HEK293 (cell line): Measurements from ENCODE around the gene ILKAP.

ENCODE experiments used
- CTCF ChIA-PET: fragments of 350-600 bp; formaldehyde crosslinking; extraction: SDS; loops from one replicate; lab custom pipeline; 2021; ENCODE audit warnings: antibody characterized with exemption; lab: Yijun Ruan, JAX
- POLR2A ChIA-PET: fragments of 300-600 bp; formaldehyde crosslinking; extraction: SDS; loops from one replicate; lab custom pipeline; 2020; ENCODE audit warnings: antibody characterized with exemption, inconsistent platforms; lab: Yijun Ruan, JAX
- H3K27ac ChIP-seq: fragments of 200-500 bp; sonication (Bioruptor generic); 2 replicates; pipeline ENCODE4 v1.5.1; 2014; ENCODE audit warnings: low read depth, low read length, control low read depth, inconsistent platforms; ENCODE audit errors: extremely low read depth
- H3K36me3 ChIP-seq, 2 experiments: fragments of 200-500 bp in 1 of 2; sonication (Bioruptor generic) in 1 of 2; 1 replicate in 1 of 2; 2 replicates in 1 of 2; pipeline ENCODE4 v1.5.1; 2014 to 2017; ENCODE audit warnings: inconsistent platforms in 2 of 2, low read length in 2 of 2; ENCODE audit not compliant: control insufficient read depth in 2 of 2, insufficient read depth in 1 of 2
- H3K4me1 ChIP-seq: fragments of 200-500 bp; sonication (Bioruptor generic); 2 replicates; pipeline ENCODE4 v1.5.1; 2014; ENCODE audit warnings: mild to moderate bottlenecking, low read length, inconsistent platforms; ENCODE audit not compliant: control insufficient read depth, insufficient read depth
- H3K4me3 ChIP-seq: 2 replicates; pipeline ENCODE4 v1.5.1; 2011; ENCODE audit warnings: low read depth, mild to moderate bottlenecking, control low read depth, low read length, moderate library complexity
- H3K9me3 ChIP-seq: fragments of 200-500 bp; sonication (Bioruptor generic); 2 replicates; pipeline ENCODE4 v1.5.1; 2014; ENCODE audit warnings: low read depth, low read length, inconsistent platforms; ENCODE audit not compliant: control insufficient read depth, insufficient read depth
- FEZF1 ChIP-seq: fragments of 450-650 bp; formaldehyde crosslinking; IDR thresholded peaks from 2 replicates; pipeline ENCODE4 v1.5.1; 2016; ENCODE audit warnings: missing biosample characterization, missing genetic modification characterization
- GFI1B ChIP-seq: fragments of 450-650 bp; formaldehyde crosslinking; IDR thresholded peaks from 2 replicates; pipeline ENCODE4 v1.5.1; 2016; ENCODE audit warnings: missing biosample characterization, missing genetic modification characterization
- GLI2 ChIP-seq: fragments of 450-650 bp; formaldehyde crosslinking; IDR thresholded peaks from 2 replicates; pipeline ENCODE4; 2017; ENCODE audit warnings: missing biosample characterization, missing genetic modification characterization, low read depth, borderline replicate concordance
- IKZF3 ChIP-seq: fragments of 450-650 bp; IDR thresholded peaks from 2 replicates; pipeline ENCODE4 v1.5.0; 2018; ENCODE audit warnings: missing biosample characterization, mild to moderate bottlenecking, missing genetic modification characterization, moderate library complexity
- KLF1 ChIP-seq: fragments of 450-650 bp; formaldehyde crosslinking; IDR thresholded peaks from 2 replicates; pipeline ENCODE4 v1.5.1; 2016; ENCODE audit warnings: missing biosample characterization, missing genetic modification characterization
- KLF9 ChIP-seq: fragments of 450-650 bp; formaldehyde crosslinking; IDR thresholded peaks from 2 replicates; pipeline ENCODE4 v1.5.1; 2016; ENCODE audit warnings: missing biosample characterization, missing genetic modification characterization, low read depth
- OVOL3 ChIP-seq: fragments of 450-650 bp; formaldehyde crosslinking; IDR thresholded peaks from 2 replicates; pipeline ENCODE4 v1.5.1; 2016; ENCODE audit warnings: missing biosample characterization, missing genetic modification characterization
- PRDM10 ChIP-seq: fragments of 450-650 bp; formaldehyde crosslinking; IDR thresholded peaks from 2 replicates; pipeline ENCODE4 v1.5.1; 2016; ENCODE audit warnings: missing biosample characterization, missing genetic modification characterization
- REPIN1 ChIP-seq: fragments of 450-650 bp; formaldehyde crosslinking; IDR thresholded peaks from 2 replicates; pipeline ENCODE4 v1.5.1; 2017; ENCODE audit warnings: missing biosample characterization, missing genetic modification characterization, low read depth
- SP2 ChIP-seq: fragments of 450-650 bp; formaldehyde crosslinking; IDR thresholded peaks from 2 replicates; pipeline ENCODE4 v1.5.1; 2016; ENCODE audit warnings: missing biosample characterization, missing genetic modification characterization
- SP3 ChIP-seq: fragments of 450-650 bp; formaldehyde crosslinking; IDR thresholded peaks from 2 replicates; pipeline ENCODE4 v1.5.1; 2016; ENCODE audit warnings: missing biosample characterization, missing genetic modification characterization
- TRIM28 ChIP-seq: IDR thresholded peaks from 2 replicates; pipeline ENCODE4 v1.6.1; 2011; ENCODE audit warnings: low read length, control low read depth, borderline replicate concordance
- ZBTB1 ChIP-seq: fragments of 450-650 bp; formaldehyde crosslinking; IDR thresholded peaks from 2 replicates; pipeline ENCODE4 v1.5.1; 2016; ENCODE audit warnings: missing biosample characterization, missing genetic modification characterization
- ZBTB17 ChIP-seq: fragments of 450-650 bp; formaldehyde crosslinking; IDR thresholded peaks from 2 replicates; pipeline ENCODE4 v1.5.1; 2016; ENCODE audit warnings: missing biosample characterization, missing genetic modification characterization
- ZFP37 ChIP-seq: fragments of 450-650 bp; formaldehyde crosslinking; IDR thresholded peaks from 2 replicates; pipeline ENCODE4 v1.5.1; 2016; ENCODE audit warnings: missing biosample characterization, missing genetic modification characterization
- ZFP69B ChIP-seq: fragments of 450-650 bp; formaldehyde crosslinking; IDR thresholded peaks from 2 replicates; pipeline ENCODE4 v1.5.1; 2016; ENCODE audit warnings: missing biosample characterization, missing genetic modification characterization
- ZNF132 ChIP-seq: fragments of 450-650 bp; formaldehyde crosslinking; IDR thresholded peaks from 2 replicates; pipeline ENCODE4 v1.5.1; 2017; ENCODE audit warnings: missing biosample characterization, missing genetic modification characterization, borderline replicate concordance
- ZNF155 ChIP-seq: fragments of 450-650 bp; formaldehyde crosslinking; IDR thresholded peaks from 2 replicates; pipeline ENCODE4 v1.5.1; 2016; ENCODE audit warnings: missing biosample characterization, missing genetic modification characterization
- ZNF184 ChIP-seq: fragments of 450-650 bp; IDR thresholded peaks from 2 replicates; pipeline ENCODE4 v1.5.1; 2018; ENCODE audit warnings: missing biosample characterization, mild to moderate bottlenecking, missing genetic modification characterization
- ZNF23 ChIP-seq: fragments of 450-650 bp; formaldehyde crosslinking; IDR thresholded peaks from 2 replicates; pipeline ENCODE4 v1.5.1; 2016; ENCODE audit warnings: missing biosample characterization, missing genetic modification characterization, borderline replicate concordance
- ZNF501 ChIP-seq: fragments of 450-650 bp; formaldehyde crosslinking; IDR thresholded peaks from 2 replicates; pipeline ENCODE4 v1.5.1; 2016; ENCODE audit warnings: missing biosample characterization, missing genetic modification characterization
- ZNF549 ChIP-seq: fragments of 450-650 bp; IDR thresholded peaks from 2 replicates; pipeline ENCODE4 v1.5.1; 2018; ENCODE audit warnings: missing biosample characterization, missing genetic modification characterization, mild to moderate bottlenecking, inconsistent platforms, moderate library complexity
- ZNF585B ChIP-seq: fragments of 450-650 bp; formaldehyde crosslinking; IDR thresholded peaks from 2 replicates; pipeline ENCODE4 v1.5.1; 2016; ENCODE audit warnings: missing biosample characterization, missing genetic modification characterization
- ZNF596 ChIP-seq: fragments of 450-650 bp; IDR thresholded peaks from 2 replicates; pipeline ENCODE4 v1.5.0; 2018; ENCODE audit warnings: missing biosample characterization, mild to moderate bottlenecking, missing genetic modification characterization, moderate library complexity
- ZNF623 ChIP-seq: fragments of 450-650 bp; formaldehyde crosslinking; IDR thresholded peaks from 2 replicates; pipeline ENCODE4 v1.5.1; 2016; ENCODE audit warnings: missing biosample characterization, missing genetic modification characterization
- ZNF639 ChIP-seq: fragments of 450-650 bp; formaldehyde crosslinking; IDR thresholded peaks from 2 replicates; pipeline ENCODE4 v1.5.1; 2016; ENCODE audit warnings: missing biosample characterization, missing genetic modification characterization
- ZNF791 ChIP-seq: fragments of 450-650 bp; formaldehyde crosslinking; IDR thresholded peaks from 2 replicates; pipeline ENCODE4 v1.5.1; 2016; ENCODE audit warnings: missing biosample characterization, missing genetic modification characterization
- ZSCAN4 ChIP-seq: fragments of 450-650 bp; formaldehyde crosslinking; IDR thresholded peaks from 2 replicates; pipeline ENCODE4 v1.5.1; 2017; ENCODE audit warnings: missing biosample characterization, missing genetic modification characterization

The ILKAP gene

GRCh38 chr2:238231251-238231793, 27.8 kb upstream of the ILKAP start:
- Histone ChIP-seq H3K4me3 (peak overlapping the region; percentile 7; the same call in 1 of the 2 replicates), H3K27ac (no peak overlapping the region)
- POLR2A ChIA-PET: no interaction called here

GRCh38 chr2:238230699-238231098, 27.2 kb upstream of the ILKAP start:
- Histone ChIP-seq H3K36me3 (no peaks in the 10 kb centered on the region), H3K4me1 (no peaks in the 10 kb centered on the region), H3K27ac (no peak overlapping the region), H3K4me3 (no peak overlapping the region), H3K9me3 (no peaks in the 10 kb centered on the region)
- CTCF ChIA-PET: no interaction called here
- POLR2A ChIA-PET: no interaction called here
- no peak for TF ChIP-seq ZNF132
- no peak for TF ChIP-seq ZNF623
- TF ChIP-seq ZNF585B: no peak
- no peak for TF ChIP-seq SP3 (tag by site-specific recombination)
- TF ChIP-seq PRDM10 (tag by site-specific recombination): no peak
- no peak for TF ChIP-seq ZNF23
- TF ChIP-seq ZNF549 (tag by site-specific recombination): no peak

More at GRCh38 chr2:238231251-238231793, 27.8 kb upstream of the ILKAP start:
- CTCF ChIA-PET: interaction anchor here (0.5 kb wide), 1 partner anchor 9 kb away, joined by 5 read pairs; no protein-coding TSS in a partner anchor
- TF ChIP-seq ZNF184 (tag by site-specific recombination): no peak
- TF ChIP-seq ZNF596: no peak
- no peak for TF ChIP-seq ZSCAN4 (tag by site-specific recombination)
- TF ChIP-seq IKZF3 (tag by site-specific recombination): no peak
- TF ChIP-seq REPIN1: no peak
- H3K9me3 ChIP-seq: no peaks in the 10 kb centered on the region
- no peaks in the 10 kb centered on the region for H3K36me3 ChIP-seq
- no peaks in the 10 kb centered on the region for H3K4me1 ChIP-seq

GRCh38 chr2:238228700-238229099, 25.2 kb upstream of the ILKAP start:
- Histone ChIP-seq H3K36me3 (no peaks in the 10 kb centered on the region), H3K4me1 (no peaks in the 10 kb centered on the region), H3K9me3 (no peaks in the 10 kb centered on the region), H3K4me3 (no peak overlapping the region), H3K27ac (no peak overlapping the region)
- ChIA-PET CTCF (interaction anchor here (0.6 kb wide), 2 partner anchors 76 to 715 kb away, joined by 3 to 4 read pairs; no protein-coding TSS in a partner anchor), POLR2A (interaction anchor here (1.3 kb wide), 1 partner anchor 12 kb away, joined by 3 read pairs; no protein-coding TSS in a partner anchor)
- no peak for TF ChIP-seq GLI2 (tag by site-specific recombination)
- TF ChIP-seq ZNF791 (tag by site-specific recombination): no peak
- no peak for TF ChIP-seq ZNF639 (tag by site-specific recombination)
- TF ChIP-seq KLF9 (tag by site-specific recombination): no peak
- no peak for TF ChIP-seq KLF1 (tag by site-specific recombination)
- TF ChIP-seq IKZF3 (tag by site-specific recombination): no peak
- no peak for TF ChIP-seq ZBTB17 (tag by site-specific recombination)
- TF ChIP-seq FEZF1 (tag by site-specific recombination): no peak
- no peak for TF ChIP-seq SP2 (tag by site-specific recombination)
- TF ChIP-seq GFI1B (tag by site-specific recombination): no peak
- no peak for TF ChIP-seq ZNF23
- no peak for TF ChIP-seq OVOL3
- no peak for TF ChIP-seq ZFP37
- TF ChIP-seq ZBTB1 (tag by site-specific recombination): no peak
- no peak for TF ChIP-seq TRIM28
- no peak for TF ChIP-seq ZNF501 (tag by site-specific recombination)
- TF ChIP-seq ZNF155: no peak
- TF ChIP-seq ZFP69B: no peak
